Mucosa of rectum (tissue), 2 donors: ENCODE results near the gene RRM2.

Source experiments
- H3K27ac ChIP-seq, 2 donors: one replicate each; pipeline ENCODE4 v1.7.0; 2013; ENCODE audit warnings: inconsistent platforms in 2 of 2, low read depth in 2 of 2, low read length in 2 of 2
- H3K27me3 ChIP-seq, 2 donors: one replicate each; pipeline ENCODE4 v1.7.0; 2013; ENCODE audit warnings: low read length in 2 of 2; ENCODE audit not compliant: control insufficient read depth in 2 of 2, insufficient read depth in 2 of 2
- H3K36me3 ChIP-seq, 2 donors: one replicate each; pipeline ENCODE4 v1.7.0; 2013; ENCODE audit warnings: low read length in 2 of 2; ENCODE audit not compliant: control insufficient read depth in 2 of 2, insufficient read depth in 2 of 2
- H3K4me1 ChIP-seq, 2 donors: one replicate each; pipeline ENCODE4 v1.7.0; 2013; ENCODE audit warnings: low read length in 2 of 2, mild to moderate bottlenecking in 1 of 2; ENCODE audit not compliant: control insufficient read depth in 2 of 2, insufficient read depth in 2 of 2
- H3K4me3 ChIP-seq, 2 donors: one replicate each; pipeline ENCODE4 v1.7.0; 2013; ENCODE audit warnings: low read length in 2 of 2
- H3K9ac ChIP-seq, 2 donors: one replicate each; pipeline ENCODE4 v1.7.0; 2013; ENCODE audit warnings: low read length in 2 of 2, low read depth in 1 of 2, mild to moderate bottlenecking in 1 of 2
- H3K9me3 ChIP-seq, 2 donors: one replicate each; pipeline ENCODE4 v1.7.0; 2013; ENCODE audit warnings: low read length in 2 of 2; ENCODE audit not compliant: control insufficient read depth in 2 of 2
- donor health status: healthy.
- donor health status: Normal muscosa, but diverticular disease.

RRM2 gene

GRCh38 chr2:10162586-10163497 lies 40.3 kb downstream of the RRM2 start:
- H3K9ac ChIP-seq, result no peak overlapping the region
- no peaks in the 10 kb centered on the region for H3K9me3 ChIP-seq
- no peaks in the 10 kb centered on the region for H3K27me3 ChIP-seq
- peaks cover 7 to 8% of the 10 kb centered on the region in 2 donors for H3K4me1 ChIP-seq
- H3K27ac ChIP-seq, result no peak overlapping the region
- no peaks in the 10 kb centered on the region for H3K36me3 ChIP-seq
- H3K4me3 ChIP-seq, result no peak overlapping the region

- H3K9ac ChIP-seq, result no peak overlapping the region
- H3K9me3 ChIP-seq, result no peaks in the 10 kb centered on the region
- no peaks in the 10 kb centered on the region for H3K27me3 ChIP-seq
- no peaks in the 10 kb centered on the region for H3K36me3 ChIP-seq
- H3K4me3 ChIP-seq, result no peak overlapping the region
- H3K27ac ChIP-seq, result no peak overlapping the region
- peaks cover 7 to 8% of the 10 kb centered on the region in 2 donors for H3K4me1 ChIP-seq
These were observed 41.3 kb downstream of the RRM2 start for GRCh38 chr2:10163498-10164486.

- Histone ChIP-seq H3K4me1 (peaks cover 7 to 8% of the 10 kb centered on the region in 2 donors), H3K4me3 (no peak overlapping the region), H3K27ac (no peak overlapping the region), H3K27me3 (no peaks in the 10 kb centered on the region), H3K9ac (no peak overlapping the region), H3K9me3 (no peaks in the 10 kb centered on the region), H3K36me3 (no peaks in the 10 kb centered on the region)
These were observed 42.1 kb downstream of the RRM2 start for GRCh38 chr2:10164601-10165000.

- Histone ChIP-seq H3K4me3 (no peak overlapping the region), H3K9me3 (no peaks in the 10 kb centered on the region), H3K36me3 (no peaks in the 10 kb centered on the region), H3K27me3 (no peaks in the 10 kb centered on the region), H3K9ac (no peak overlapping the region), H3K27ac (no peak overlapping the region), H3K4me1 (peaks cover 7 to 8% of the 10 kb centered on the region in 2 donors)
These were observed 42.7 kb downstream of the RRM2 start for GRCh38 chr2:10165282-10165681.

- no peaks in the 10 kb centered on the region for H3K9me3 ChIP-seq
- no peak overlapping the region for H3K27ac ChIP-seq
- peaks cover under 1% of the 10 kb centered on the region in 2 donors for H3K4me1 ChIP-seq
- no peaks in the 10 kb centered on the region for H3K36me3 ChIP-seq
- H3K4me3 ChIP-seq, result no peak overlapping the region
- H3K9ac ChIP-seq, result no peak overlapping the region
- H3K27me3 ChIP-seq, result no peaks in the 10 kb centered on the region
These were observed 43.5 kb downstream of the RRM2 start for GRCh38 chr2:10165861-10166675.

GRCh38 chr2:10166676-10167292 lies 44.2 kb downstream of the RRM2 start:
- no peaks in the 10 kb centered on the region for H3K36me3 ChIP-seq
- H3K27me3 ChIP-seq, result no peaks in the 10 kb centered on the region
- no peak overlapping the region for H3K27ac ChIP-seq
- no peaks in the 10 kb centered on the region for H3K9me3 ChIP-seq
- H3K4me3 ChIP-seq, result no peak overlapping the region
- no peaks in the 10 kb centered on the region for H3K4me1 ChIP-seq
- H3K9ac ChIP-seq, result no peak overlapping the region

- Histone ChIP-seq H3K27ac (no peak overlapping the region), H3K9ac (no peak overlapping the region), H3K36me3 (no peaks in the 10 kb centered on the region), H3K9me3 (no peaks in the 10 kb centered on the region), H3K4me3 (no peak overlapping the region), H3K4me1 (no peaks in the 10 kb centered on the region), H3K27me3 (no peaks in the 10 kb centered on the region)
These were observed 44.8 kb downstream of the RRM2 start for GRCh38 chr2:10167316-10167715.

- Histone ChIP-seq H3K36me3 (no peaks in the 10 kb centered on the region), H3K4me3 (no peak overlapping the region), H3K27ac (no peak overlapping the region), H3K9me3 (no peaks in the 10 kb centered on the region), H3K9ac (no peak overlapping the region), H3K4me1 (no peaks in the 10 kb centered on the region), H3K27me3 (no peaks in the 10 kb centered on the region)
These were observed 45.7 kb downstream of the RRM2 start for GRCh38 chr2:10168221-10168620.

- Histone ChIP-seq H3K36me3 (no peaks in the 10 kb centered on the region), H3K27ac (no peak overlapping the region), H3K4me3 (no peak overlapping the region)
These were observed 46.6 kb downstream of the RRM2 start for GRCh38 chr2:10169053-10169578.

More at GRCh38 chr2:10169053-10169578, 46.6 kb downstream of the RRM2 start:
- Histone ChIP-seq H3K4me1 (no peaks in the 10 kb centered on the region), H3K27me3 (no peaks in the 10 kb centered on the region), H3K9me3 (no peaks in the 10 kb centered on the region), H3K9ac (no peak overlapping the region)
